ENCODE results near the gene SPATA2. TPM values are rescaled to one million over a fixed set of nuclear protein-coding genes. Genes with fewer than 3 reads are reported as not detected.

Gene SPATA2
- total and polyA plus RNA-seq, 2 of the 8 experiments (the other 6 are each of a cell fraction or from before 2014, with no cell fraction given), result 11.0 to 13.0 TPM

- Histone ChIP-seq H3K18ac (ENCODE audit: extremely low read depth, low read length) (no peak overlapping the region), H2BK20ac (ENCODE audit: low read length) (no peak overlapping the region), H2BK15ac (ENCODE audit: low read length) (no peak overlapping the region), H3K9ac (replicated peaks in 1 of 4; ENCODE audit: extremely low read depth in 1 of 4, low read depth in 3 of 4, low read length in 3 of 4) (no peak overlapping the region), H3K9me3 (ENCODE audit: insufficient read depth in 2 of 2, low read depth in 1 of 2, low read length in 1 of 2) (no peaks in the 10 kb centered on the region), H4K91ac (replicated peaks; ENCODE audit: insufficient read length, low read length) (no peak overlapping the region), H3K27ac (ENCODE audit: low read depth, low read length) (no peak overlapping the region), H2BK5ac (ENCODE audit: low read depth, low read length) (no peak overlapping the region), H3K79me1 (ENCODE audit: low read depth, low read length) (peaks cover 8% of the 10 kb centered on the region), H3K23ac (ENCODE audit: insufficient read length) (no peak overlapping the region), H4K5ac (ENCODE audit: insufficient read length, low read depth, low read length) (no peak overlapping the region), H3K4me2 (ENCODE audit: insufficient read depth in 1 of 2, low read depth in 2 of 2, low read length in 2 of 2) (no peak overlapping the region), H3K79me2 (ENCODE audit: control insufficient read depth in 1 of 2, insufficient read depth in 2 of 2, low read length in 2 of 2) (peaks cover 0 to 18% of the 10 kb centered on the region in 2 experiments; a peak in 1 of 4 replicates), H2BK120ac (replicated peaks; ENCODE audit: low read depth, low read length) (no peak overlapping the region), H3K23me2 (ENCODE audit: low read depth, low read length) (no peaks in the 10 kb centered on the region), H3K4ac (replicated peaks; ENCODE audit: insufficient read length, low read depth, low read length) (no peak overlapping the region), H3K56ac (replicated peaks; ENCODE audit: insufficient read length, low read depth, low read length) (no peak overlapping the region), H3K36me3 (ENCODE audit: control insufficient read depth in 2 of 4, insufficient read depth in 4 of 4, low read length in 3 of 4) (peaks cover 3 to 29% (median 9%) of the 10 kb centered on the region in 4 experiments; a peak in 5 of 8 replicates), H2AFZ (ENCODE audit: low read length) (no peak overlapping the region), H3K4me3 (ENCODE audit: extremely low read depth in 1 of 4, insufficient read depth in 2 of 4, low read depth in 3 of 4, low read length in 4 of 4) (no peak overlapping the region), H3K27me3 (replicated peaks in 1 of 4; ENCODE audit: control insufficient read depth in 3 of 4, extremely low read depth in 1 of 4, insufficient read depth in 3 of 4, low read length in 3 of 4) (no peaks in the 10 kb centered on the region), H3K4me1 (replicated peaks in 1 of 4; ENCODE audit: control insufficient read depth in 3 of 4, insufficient read depth in 4 of 4, low read length in 3 of 4) (no peaks in the 10 kb centered on the region), H4K8ac (ENCODE audit: extremely low read depth, insufficient read depth, low read length) (no peak overlapping the region; the same call in 1 of the 2 replicates), H2BK12ac (ENCODE audit: low read depth, low read length) (no peak overlapping the region), H4K20me1 (replicated peaks in 1 of 2; ENCODE audit: control insufficient read depth in 1 of 2, insufficient read depth in 2 of 2, low read length in 2 of 2) (peaks cover 2 to 23% of the 10 kb centered on the region in 2 experiments), H2AK5ac (ENCODE audit: low read depth, low read length) (no peak overlapping the region), H3K14ac (ENCODE audit: insufficient read length) (no peak overlapping the region)
- ChIA-PET POLR2A (ENCODE audit: partially characterized antibody) (interaction anchor here (1.1 to 2.8 kb wide), 2 partner anchors 9 to 14 kb away, joined by 3 to 7 read pairs; partner anchors contain the start of gene SPATA2), CTCF (ENCODE audit: partially characterized antibody) (interaction anchor here (0.6 to 16.4 kb wide), 8 partner anchors 7 to 370 kb away, joined by 3 to 199 read pairs (median 5); no protein-coding TSS in a partner anchor)
- WGBS, 2 experiments (ENCODE audit: extremely low coverage in 1 of 2, insufficient coverage in 1 of 2, insufficient read length in 1 of 2, insufficient replicate concordance in 2 of 2, low coverage in 1 of 2, low lambda C conversion rate in 2 of 2, missing lambda C conversion rate in 1 of 2), result 97% methylated on average over 36 of the region's 37 CpGs; no CpG with 5 or more reads in 1 of the 2 experiments
- DNase-seq (ENCODE audit: low read depth in 1 of 2, low spot score in 2 of 2), result no peak
- no peak for FAIRE-seq
- no peak for TF ChIP-seq GTF2F1 (IDR thresholded peaks at IDR 0.05; ENCODE audit: borderline replicate concordance, low read depth, low read length)
- no peak for TF ChIP-seq HDAC6 (IDR thresholded peaks at IDR 0.05; ENCODE audit: low read depth, low read length)
Measured at GRCh38 chr20:49906101-49906604, 9.2 kb downstream of the SPATA2 start.

Measured in H1 (cell line).